Suprapubic skin (tissue), 4 donors: Measurements from ENCODE around the gene DAAM2. TPM values are rescaled to one million over a fixed set of nuclear protein-coding genes. Genes with fewer than 3 reads are reported as not detected.

ENCODE experiments used
- DNase-seq, 2 donors: peaks; one replicate each; pipeline ENCODE4 v3.0.0-alpha.2; 2019; ENCODE audit warnings: low spot score in 2 of 2
- H3K27ac ChIP-seq: fragments of 200-600 bp; sonication (generic); one replicate; pipeline ENCODE4 v1.5.1; 2019
- H3K27me3 ChIP-seq: fragments of 200-600 bp; sonication (generic); one replicate; pipeline ENCODE4 v1.5.1; 2019
- H3K36me3 ChIP-seq: fragments of 200-600 bp; sonication (generic); one replicate; pipeline ENCODE4 v1.5.1; 2019
- H3K4me1 ChIP-seq: fragments of 200-600 bp; sonication (generic); one replicate; pipeline ENCODE4 v1.5.1; 2019
- H3K4me3 ChIP-seq: fragments of 200-600 bp; sonication (generic); one replicate; pipeline ENCODE4 v1.5.1; 2019; ENCODE audit warnings: mild to moderate bottlenecking
- H3K9me3 ChIP-seq: fragments of 200-600 bp; sonication (generic); one replicate; pipeline ENCODE4 v1.5.1; 2019
- CTCF ChIP-seq, 2 donors: fragments of 200-600 bp in 1 of 2; fragments of 450-650 bp in 1 of 2; sonication (generic) in 1 of 2; IDR thresholded peaks; one replicate each; pipeline ENCODE4 v1.5.1; 2016 to 2019; ENCODE audit warnings: antibody characterized with exemption in 2 of 2, mild to moderate bottlenecking in 1 of 2, moderate library complexity in 1 of 2
- EP300 ChIP-seq: sonication (generic); formaldehyde crosslinking; IDR thresholded peaks from one replicate; pipeline ENCODE4 v1.6.1; 2017; ENCODE audit warnings: antibody characterized with exemption
- POLR2A ChIP-seq, 2 donors: fragments of 450-650 bp; IDR thresholded peaks; one replicate each; pipeline ENCODE4 v1.6.1; 2017; ENCODE audit warnings: antibody characterized with exemption in 2 of 2, mild to moderate bottlenecking in 2 of 2, moderate library complexity in 2 of 2
- POLR2AphosphoS5 ChIP-seq, 3 donors: sonication (generic); formaldehyde crosslinking; IDR thresholded peaks; one replicate each; pipeline ENCODE4 v1.6.1; 2017; ENCODE audit warnings: antibody characterized with exemption in 3 of 3
- WGBS: methylation state at CpG from one replicate; pipeline ENCODE4 v1.1.5; 2018; 5-methylcytosine and 5-hydroxymethylcytosine counted together
- total RNA-seq, 4 donors: library from RNA; depleted of rRNA; stranded (reverse); fragments of >200 nt; gene quantifications; one replicate each; pipeline ENCODE4 v1.1.0, GENCODE V29; 2016

DAAM2 gene
- total RNA-seq, 4 donors from 2014 or later = 4.7 to 17.6 (median 9.9) TPM

GRCh38 chr6:39918831-39919230 is 126.7 kb downstream of the DAAM2 start:
- 88% methylated on average over 5 of the region's 5 CpGs for WGBS
- Histone ChIP-seq H3K27ac (no peak overlapping the region), H3K27me3 (no peaks in the 10 kb centered on the region), H3K4me3 (no peak overlapping the region), H3K4me1 (peaks cover 13% of the 10 kb centered on the region), H3K9me3 (no peaks in the 10 kb centered on the region), H3K36me3 (peaks cover 12% of the 10 kb centered on the region)
- TF ChIP-seq CTCF (IDR thresholded peaks at IDR 0.05) (no peak), POLR2A (IDR thresholded peaks at IDR 0.05) (no peak), POLR2AphosphoS5 (IDR thresholded peaks at IDR 0.05) (no peak), EP300 (no peak)
- DNase-seq = no peak

GRCh38 chr6:39920157-39920556 is 128.0 kb downstream of the DAAM2 start:
- Histone ChIP-seq H3K4me1 (peaks cover 22% of the 10 kb centered on the region), H3K36me3 (peaks cover 14% of the 10 kb centered on the region), H3K4me3 (no peak overlapping the region), H3K27ac (no peak overlapping the region), H3K9me3 (no peaks in the 10 kb centered on the region), H3K27me3 (no peaks in the 10 kb centered on the region)
- 74% methylated on average over 3 of the region's 3 CpGs for WGBS
- no peak for TF ChIP-seq POLR2AphosphoS5 (IDR thresholded peaks at IDR 0.05)
- no peak for TF ChIP-seq CTCF (IDR thresholded peaks at IDR 0.05)
- TF ChIP-seq POLR2A (IDR thresholded peaks at IDR 0.05) = no peak
- no peak for TF ChIP-seq EP300
- no peak for DNase-seq

- peaks cover 30% of the 10 kb centered on the region for H3K4me1 ChIP-seq
- H3K4me3 ChIP-seq = no peak overlapping the region
- WGBS = 79% methylated on average over 5 of the region's 5 CpGs
- no peaks in the 10 kb centered on the region for H3K27me3 ChIP-seq
- no peak for DNase-seq
- no peak overlapping the region for H3K27ac ChIP-seq
- TF ChIP-seq POLR2AphosphoS5 (IDR thresholded peaks at IDR 0.05) = no peak
- no peak for TF ChIP-seq POLR2A (IDR thresholded peaks at IDR 0.05)
- no peak for TF ChIP-seq EP300
- no peak for TF ChIP-seq CTCF (IDR thresholded peaks at IDR 0.05)
- H3K36me3 ChIP-seq = peaks cover 13% of the 10 kb centered on the region
- H3K9me3 ChIP-seq = no peaks in the 10 kb centered on the region
Observed at GRCh38 chr6:39922821-39923220, 130.6 kb downstream of the DAAM2 start.

- no peak for DNase-seq
- TF ChIP-seq CTCF (IDR thresholded peaks at IDR 0.05) (no peak), POLR2A (IDR thresholded peaks at IDR 0.05) (no peak), EP300 (no peak), POLR2AphosphoS5 (IDR thresholded peaks at IDR 0.05) (no peak)
- Histone ChIP-seq H3K4me3 (no peak overlapping the region), H3K27ac (no peak overlapping the region), H3K36me3 (peaks cover 13% of the 10 kb centered on the region), H3K27me3 (no peaks in the 10 kb centered on the region), H3K4me1 (peaks cover 30% of the 10 kb centered on the region), H3K9me3 (no peaks in the 10 kb centered on the region)
- no CpG with 5 or more reads among the region's 5 CpGs for WGBS
Observed at GRCh38 chr6:39923394-39923793, 131.2 kb downstream of the DAAM2 start.

- no peak overlapping the region for H3K4me3 ChIP-seq
- TF ChIP-seq EP300 = no peak
- TF ChIP-seq POLR2AphosphoS5 (IDR thresholded peaks at IDR 0.05) = no peak
- no peak for TF ChIP-seq CTCF (IDR thresholded peaks at IDR 0.05)
- no peak for TF ChIP-seq POLR2A (IDR thresholded peaks at IDR 0.05)
- H3K27ac ChIP-seq = no peak overlapping the region
Observed at GRCh38 chr6:39923861-39924260, 131.7 kb downstream of the DAAM2 start.

More at GRCh38 chr6:39923861-39924260, 131.7 kb downstream of the DAAM2 start:
- peaks cover 13% of the 10 kb centered on the region for H3K36me3 ChIP-seq
- DNase-seq = no peak
- no peaks in the 10 kb centered on the region for H3K27me3 ChIP-seq
- H3K4me1 ChIP-seq = peaks cover 30% of the 10 kb centered on the region
- 83% methylated on average over 1 of the region's 6 CpGs for WGBS
- no peaks in the 10 kb centered on the region for H3K9me3 ChIP-seq
